ENCODE results near the gene FAM227A. TPM values are rescaled to one million over a fixed set of nuclear protein-coding genes. Genes with fewer than 3 reads are reported as not detected.
A peak's percentile ranks its signal among the peaks of the same experiment; 100 is the strongest.

The FAM227A gene
- total RNA-seq, 5 donors from 2014 or later (not counting 1 experiment from before 2014, with no cell fraction given) = 0.06 to 1.1 (median 0.41) TPM; not detected in 1

- no peak for ATAC-seq (replicated peaks in 1 of 4)
- Mint-ChIP-seq H3K36me3 (peaks cover 42% of the 10 kb centered on the region), H3K27ac (peak overlapping the region in 1 of 2 donors; percentile 31), H3K4me1 (peaks cover 53 to 69% (median 69%) of the 10 kb centered on the region in 3 donors), H3K4me3 (no peak overlapping the region), H3K9me3 (no peaks in the 10 kb centered on the region), H3K27me3 (no peaks in the 10 kb centered on the region)
- H3K9me3 ChIP-seq = no peaks in the 10 kb centered on the region
- ChIA-PET POLR2A (interaction anchor here (0.6 to 1.4 kb wide), 3 partner anchors 9 to 393 kb away, joined by 3 to 6 read pairs (median 4); no protein-coding TSS in a partner anchor), CTCF (no interaction called here)
- H3K36me3 ChIP-seq (ENCODE audit: control insufficient read depth in 2 of 2, extremely low read depth in 1 of 2, insufficient read depth in 1 of 2, low read length in 1 of 2) = peaks cover 0 to 22% of the 10 kb centered on the region in 2 donors
- no peak overlapping the region for H3K27ac ChIP-seq (ENCODE audit: low read length)
- no peak for DNase-seq
- WGBS (ENCODE audit: insufficient coverage) = no CpG with 5 or more reads among the region's 3 CpGs
- peaks cover 16 to 28% of the 10 kb centered on the region in 2 experiments for H3K4me1 ChIP-seq (ENCODE audit: control insufficient read depth in 1 of 2, extremely low read depth in 1 of 2, insufficient read depth in 2 of 2, low read length in 2 of 2)
- no peaks in the 10 kb centered on the region for H3K27me3 ChIP-seq (replicated peaks in 1 of 2; ENCODE audit: control insufficient read depth in 2 of 2, extremely low read depth in 1 of 2, insufficient read depth in 2 of 2, low read length in 1 of 2)
- no peak overlapping the region for H3K4me3 ChIP-seq (ENCODE audit: control insufficient read depth in 1 of 2, extremely low read depth in 1 of 2, low read length in 1 of 2)
These were observed 38.7 kb upstream of the FAM227A start for GRCh38 chr22:38694940-38695339.

- Histone ChIP-seq H3K4me1 (ENCODE audit: control insufficient read depth in 1 of 2, extremely low read depth in 1 of 2, insufficient read depth in 2 of 2, low read length in 2 of 2) (peaks cover 9 to 19% of the 10 kb centered on the region in 2 experiments), H3K27ac (ENCODE audit: low read length) (no peak overlapping the region), H3K9me3 (no peaks in the 10 kb centered on the region), H3K36me3 (ENCODE audit: control insufficient read depth in 2 of 2, extremely low read depth in 1 of 2, insufficient read depth in 1 of 2, low read length in 1 of 2) (peaks cover 0 to 25% of the 10 kb centered on the region in 2 donors), H3K27me3 (replicated peaks in 1 of 2; ENCODE audit: control insufficient read depth in 2 of 2, extremely low read depth in 1 of 2, insufficient read depth in 2 of 2, low read length in 1 of 2) (no peaks in the 10 kb centered on the region), H3K4me3 (ENCODE audit: control insufficient read depth in 1 of 2, extremely low read depth in 1 of 2, low read length in 1 of 2) (no peak overlapping the region)
- DNase-seq (no peak), ATAC-seq (replicated peaks in 1 of 4) (no peak)
- peaks cover 43% of the 10 kb centered on the region for H3K36me3 Mint-ChIP-seq
- H3K27me3 Mint-ChIP-seq = no peaks in the 10 kb centered on the region
- no peaks in the 10 kb centered on the region for H3K9me3 Mint-ChIP-seq
- no peak overlapping the region for H3K27ac Mint-ChIP-seq
- no peak overlapping the region for H3K4me3 Mint-ChIP-seq
- CTCF ChIA-PET = no interaction called here
- POLR2A ChIA-PET = interaction anchor here in 1 of 2 donors (0.5 to 0.7 kb wide), 3 partner anchors 10 to 161 kb away, joined by 3 to 6 read pairs (median 3); no protein-coding TSS in a partner anchor
- WGBS (ENCODE audit: insufficient coverage) = no CpG with 5 or more reads among the region's 2 CpGs
- peaks cover 44 to 60% (median 60%) of the 10 kb centered on the region in 3 donors for H3K4me1 Mint-ChIP-seq
These were observed 37.9 kb upstream of the FAM227A start for GRCh38 chr22:38694049-38694448.

- ChIA-PET CTCF (interaction anchor here in 1 of 2 donors (0.6 kb wide), 1 partner anchor 180 kb away, joined by 3 read pairs; no protein-coding TSS in a partner anchor), POLR2A (interaction anchor here in 1 of 2 donors (0.6 kb wide), 1 partner anchor 18 kb away, joined by 5 read pairs; no protein-coding TSS in a partner anchor)
- peaks cover 41% of the 10 kb centered on the region for H3K36me3 Mint-ChIP-seq
- Histone ChIP-seq H3K27ac (ENCODE audit: low read length) (no peak overlapping the region), H3K4me1 (ENCODE audit: control insufficient read depth in 1 of 2, extremely low read depth in 1 of 2, insufficient read depth in 2 of 2, low read length in 2 of 2) (no peaks in the 10 kb centered on the region), H3K27me3 (replicated peaks in 1 of 2; ENCODE audit: control insufficient read depth in 2 of 2, extremely low read depth in 1 of 2, insufficient read depth in 2 of 2, low read length in 1 of 2) (no peaks in the 10 kb centered on the region), H3K4me3 (ENCODE audit: control insufficient read depth in 1 of 2, extremely low read depth in 1 of 2, low read length in 1 of 2) (no peak overlapping the region), H3K36me3 (ENCODE audit: control insufficient read depth in 2 of 2, extremely low read depth in 1 of 2, insufficient read depth in 1 of 2, low read length in 1 of 2) (peaks cover 11 to 60% of the 10 kb centered on the region in 2 donors), H3K9me3 (no peaks in the 10 kb centered on the region)
- no peaks in the 10 kb centered on the region for H3K27me3 Mint-ChIP-seq
- WGBS (ENCODE audit: insufficient coverage) = no CpG with 5 or more reads among the region's 1 CpG
- H3K27ac Mint-ChIP-seq = no peak overlapping the region
- DNase-seq (no peak), ATAC-seq (replicated peaks in 1 of 4) (no peak)
- no peak overlapping the region for H3K4me3 Mint-ChIP-seq
- H3K9me3 Mint-ChIP-seq = no peaks in the 10 kb centered on the region
- peaks cover 15 to 20% (median 19%) of the 10 kb centered on the region in 3 donors for H3K4me1 Mint-ChIP-seq
These were observed 33.5 kb upstream of the FAM227A start for GRCh38 chr22:38689651-38690050.

GRCh38 chr22:38685761-38686160 lies 29.6 kb upstream of the FAM227A start:
- Histone ChIP-seq H3K27me3 (replicated peaks in 1 of 2; ENCODE audit: control insufficient read depth in 2 of 2, extremely low read depth in 1 of 2, insufficient read depth in 2 of 2, low read length in 1 of 2) (no peaks in the 10 kb centered on the region), H3K4me3 (ENCODE audit: control insufficient read depth in 1 of 2, extremely low read depth in 1 of 2, low read length in 1 of 2) (no peak overlapping the region), H3K36me3 (ENCODE audit: control insufficient read depth in 2 of 2, extremely low read depth in 1 of 2, insufficient read depth in 1 of 2, low read length in 1 of 2) (peaks cover 16 to 61% of the 10 kb centered on the region in 2 donors), H3K4me1 (ENCODE audit: control insufficient read depth in 1 of 2, extremely low read depth in 1 of 2, insufficient read depth in 2 of 2, low read length in 2 of 2) (peaks cover 5 to 17% of the 10 kb centered on the region in 2 experiments), H3K27ac (ENCODE audit: low read length) (no peak overlapping the region), H3K9me3 (no peaks in the 10 kb centered on the region)
- ATAC-seq (replicated peaks in 1 of 4) = no peak
- no peak for DNase-seq
- ChIA-PET CTCF (no interaction called here), POLR2A (no interaction called here)
- Mint-ChIP-seq H3K27ac (no peak overlapping the region), H3K36me3 (peaks cover 28% of the 10 kb centered on the region), H3K27me3 (no peaks in the 10 kb centered on the region), H3K4me1 (peaks cover 19 to 24% (median 23%) of the 10 kb centered on the region in 3 donors), H3K4me3 (no peak overlapping the region), H3K9me3 (no peaks in the 10 kb centered on the region)
- WGBS (ENCODE audit: insufficient coverage) = no CpG with 5 or more reads among the region's 1 CpG

- Histone ChIP-seq H3K27ac (ENCODE audit: low read length) (no peak overlapping the region), H3K9me3 (no peaks in the 10 kb centered on the region), H3K4me3 (ENCODE audit: control insufficient read depth in 1 of 2, extremely low read depth in 1 of 2, low read length in 1 of 2) (no peak overlapping the region), H3K27me3 (replicated peaks in 1 of 2; ENCODE audit: control insufficient read depth in 2 of 2, extremely low read depth in 1 of 2, insufficient read depth in 2 of 2, low read length in 1 of 2) (no peaks in the 10 kb centered on the region), H3K4me1 (ENCODE audit: control insufficient read depth in 1 of 2, extremely low read depth in 1 of 2, insufficient read depth in 2 of 2, low read length in 2 of 2) (peaks cover 5 to 17% of the 10 kb centered on the region in 2 experiments), H3K36me3 (ENCODE audit: control insufficient read depth in 2 of 2, extremely low read depth in 1 of 2, insufficient read depth in 1 of 2, low read length in 1 of 2) (peaks cover 16 to 58% of the 10 kb centered on the region in 2 donors)
- Mint-ChIP-seq H3K4me1 (peaks cover 19 to 24% (median 23%) of the 10 kb centered on the region in 3 donors), H3K27me3 (no peaks in the 10 kb centered on the region), H3K27ac (no peak overlapping the region), H3K36me3 (peaks cover 26% of the 10 kb centered on the region), H3K9me3 (no peaks in the 10 kb centered on the region), H3K4me3 (no peak overlapping the region)
- ChIA-PET POLR2A (interaction anchor here in 1 of 2 donors (0.7 kb wide), 1 partner anchor 161 kb away, joined by 9 read pairs; no protein-coding TSS in a partner anchor), CTCF (interaction anchor here in 1 of 2 donors (0.7 kb wide), 1 partner anchor 13 kb away, joined by 3 read pairs; no protein-coding TSS in a partner anchor)
- 100% methylated on average over 3 of the region's 9 CpGs for WGBS (ENCODE audit: insufficient coverage)
- DNase-seq (no peak), ATAC-seq (replicated peaks in 1 of 4) (no peak)
These were observed 28.7 kb upstream of the FAM227A start for GRCh38 chr22:38684895-38685294.

- Histone ChIP-seq H3K4me3 (ENCODE audit: control insufficient read depth in 1 of 2, extremely low read depth in 1 of 2, low read length in 1 of 2) (peak within 1 kb of the TSS; percentile 96), H3K27ac (ENCODE audit: low read length) (peak within 1 kb of the TSS; percentile 86), H3K27me3 (replicated peaks in 1 of 2; ENCODE audit: control insufficient read depth in 2 of 2, extremely low read depth in 1 of 2, insufficient read depth in 2 of 2, low read length in 1 of 2) (peaks cover 0 to 4% of the 10 kb centered on the region in 2 experiments), H3K36me3 (ENCODE audit: control insufficient read depth in 2 of 2, extremely low read depth in 1 of 2, insufficient read depth in 1 of 2, low read length in 1 of 2) (peaks cover 7 to 35% of the 10 kb centered on the region in 2 donors), H3K9me3 (no peaks in the 10 kb centered on the region), H3K4me1 (ENCODE audit: control insufficient read depth in 1 of 2, extremely low read depth in 1 of 2, insufficient read depth in 2 of 2, low read length in 2 of 2) (peaks cover 5 to 17% of the 10 kb centered on the region in 2 experiments)
- H3K27ac Mint-ChIP-seq = peak within 1 kb of the TSS; percentile 94
- under 1% methylated on average over 55 of the region's 60 CpGs for WGBS (ENCODE audit: insufficient coverage)
- peaks cover 19 to 24% (median 23%) of the 10 kb centered on the region in 3 donors for H3K4me1 Mint-ChIP-seq
- peak within 1 kb of the TSS; percentile 95 to 97 (median 96) for H3K4me3 Mint-ChIP-seq
- peaks cover 18% of the 10 kb centered on the region for H3K36me3 Mint-ChIP-seq
- H3K9me3 Mint-ChIP-seq = no peaks in the 10 kb centered on the region
- DNase-seq = peak; percentile 54 to 90 (median 77)
- CTCF ChIA-PET = interaction anchor here (0.7 to 2.1 kb wide), 9 partner anchors 16 to 629 kb away, joined by 3 to 25 read pairs (median 4); partner anchors contain the start of gene GTPBP1 (in 1 of the 2)
- POLR2A ChIA-PET = interaction anchor here (0.6 to 1.9 kb wide), 9 partner anchors 17 to 776 kb away, joined by 3 to 20 read pairs (median 5); partner anchors contain the start of genes GTPBP1 (in 1 of the 2) and MICALL1 (in 1 of the 2)
- H3K27me3 Mint-ChIP-seq = no peaks in the 10 kb centered on the region
- ATAC-seq (replicated peaks in 1 of 4) = peak; percentile 94 to 98 (median 97)
These were observed 25.6 kb upstream of the FAM227A start, which contains the start of gene TOMM22 for GRCh38 chr22:38681582-38682335. TOMM22 (plus strand) TSS chr22:38681957; CDS start chr22:38681979, 22 bp downstream.
